ENCODE results near the gene MILR1.
"Not testable (repeated sequence)": the region's sequence is repeated elsewhere in the genome, so short reads cannot be mapped to it uniquely, and the experiment has no call there.

The MILR1 gene
- 0 to 0.88 (median 0.05) reads per million in 4 experiments for total RNA-seq

- no peak for DNase-seq
Measured at GRCh38 chr17:64448665-64449512, at the start of gene MILR1. TSS of gene MILR1 (plus strand) at chr17:64449115. CDS start at chr17:64449169, 54 bp downstream.

DNA sequence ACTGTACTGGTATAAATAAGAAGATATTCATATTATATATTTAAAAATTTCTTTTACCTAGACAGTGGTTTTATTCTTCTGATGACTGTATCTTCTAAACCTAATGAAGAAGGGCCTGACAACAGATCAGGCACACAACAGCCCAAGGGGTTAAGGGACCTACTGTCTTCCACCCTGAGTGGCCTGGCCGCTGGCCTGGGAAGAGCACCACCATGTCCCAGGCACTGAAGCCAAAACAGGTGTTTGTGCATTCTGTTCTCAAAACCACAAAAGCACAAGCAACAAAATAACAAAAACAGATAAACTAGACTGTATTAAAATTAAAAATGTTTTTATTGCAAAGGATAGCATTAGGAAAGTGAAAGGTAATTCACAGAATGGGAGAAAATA is 49.2 kb upstream of the MILR1 start:
- DNase-seq, result no peak

- DNase-seq, result no peak
Measured at GRCh38 chr17:64400642-64401041, 48.3 kb upstream of the MILR1 start.

- DNase-seq, result no peak
Measured at GRCh38 chr17:64401244-64401860, 47.6 kb upstream of the MILR1 start.

DNA sequence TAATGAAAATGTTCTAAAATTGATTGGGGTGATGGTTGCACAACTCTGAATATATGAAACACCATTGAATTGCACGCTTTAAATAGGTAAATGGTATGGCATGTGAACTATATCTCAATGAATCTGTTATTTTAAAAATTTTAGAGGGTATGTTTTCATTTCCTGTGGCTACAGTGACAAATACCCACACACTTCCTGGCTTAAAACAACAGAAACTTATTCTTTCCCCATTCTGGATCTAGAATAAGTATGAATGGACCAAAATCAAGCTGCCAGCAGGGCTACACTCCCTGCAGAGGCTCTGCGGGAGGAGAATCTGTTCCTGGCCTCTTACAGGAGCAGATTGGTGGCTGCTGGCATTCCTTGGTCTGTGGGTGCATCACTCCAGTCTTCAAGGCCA is 47.0 kb upstream of the MILR1 start:
- no peak for DNase-seq

- DNase-seq, result no peak
Measured at GRCh38 chr17:64402469-64402868, 46.4 kb upstream of the MILR1 start.

DNA sequence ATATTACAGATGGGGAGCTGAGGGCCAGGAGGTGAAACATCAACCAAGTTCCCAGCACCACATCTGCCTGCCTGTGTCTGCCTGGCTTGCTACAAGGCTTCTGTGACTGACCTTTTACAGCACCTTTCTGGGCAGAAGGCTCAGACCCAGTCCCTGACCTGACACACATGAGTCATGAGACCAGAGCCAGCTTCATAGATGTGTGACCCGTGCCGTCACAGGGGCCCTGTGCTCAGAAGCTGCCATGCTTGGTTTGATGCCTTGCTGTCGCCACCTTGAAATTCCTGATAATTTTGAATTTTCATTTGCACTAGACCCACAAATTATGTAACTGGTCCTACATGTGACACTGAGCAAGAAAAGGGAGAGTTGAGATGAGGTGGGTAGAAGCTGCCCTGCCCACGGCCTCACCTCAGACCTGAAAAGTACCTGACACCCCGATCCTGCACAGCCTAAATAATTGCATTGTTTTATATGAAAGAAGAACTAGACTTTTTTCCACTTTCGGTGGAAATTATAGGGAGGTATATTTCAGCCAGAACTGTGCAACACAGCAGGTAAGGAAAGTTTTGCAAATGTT is 44.9 kb upstream of the MILR1 start:
- no peak for DNase-seq

GRCh38 chr17:64406321-64407200 is 42.4 kb upstream of the MILR1 start:
- no peak for DNase-seq

DNA sequence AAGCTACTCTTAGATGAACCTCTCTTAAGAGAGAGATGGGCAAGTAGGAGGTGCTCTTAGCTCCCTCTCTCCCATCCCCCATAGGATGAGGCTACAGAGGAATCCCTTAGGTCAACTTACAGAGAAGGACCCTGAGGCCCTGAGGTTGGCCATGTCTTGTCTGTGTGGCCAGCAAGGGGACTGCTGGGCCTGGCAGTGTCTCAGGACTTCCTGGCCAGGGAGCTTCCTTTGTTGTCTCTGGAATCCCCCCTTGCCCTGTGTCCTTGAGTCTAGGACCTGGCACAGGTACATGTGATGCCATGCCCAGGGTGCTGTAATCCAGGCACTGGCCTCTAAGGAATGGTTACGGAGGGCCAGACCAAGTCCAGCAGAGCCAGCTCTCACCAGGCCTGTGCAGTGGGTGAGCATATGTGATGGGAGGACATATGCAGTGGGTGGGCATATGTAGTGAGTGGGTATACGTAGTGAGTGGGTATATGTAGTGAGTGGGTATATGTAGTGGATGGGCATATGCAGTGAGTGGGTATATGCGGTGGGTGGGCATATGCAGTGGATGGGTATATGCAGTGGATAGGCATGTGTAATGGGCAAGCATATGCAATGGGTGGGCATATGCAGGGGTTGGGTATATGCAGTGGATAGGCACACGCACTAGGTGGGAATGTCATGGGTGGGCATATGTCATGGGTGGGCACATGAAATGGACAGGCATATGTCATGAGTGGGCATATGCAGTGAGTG is 38.0 kb upstream of the MILR1 start:
- DNase-seq, result no peak

GRCh38 chr17:64411999-64412771 is 36.7 kb upstream of the MILR1 start:
- DNase-seq, result no peak

DNA sequence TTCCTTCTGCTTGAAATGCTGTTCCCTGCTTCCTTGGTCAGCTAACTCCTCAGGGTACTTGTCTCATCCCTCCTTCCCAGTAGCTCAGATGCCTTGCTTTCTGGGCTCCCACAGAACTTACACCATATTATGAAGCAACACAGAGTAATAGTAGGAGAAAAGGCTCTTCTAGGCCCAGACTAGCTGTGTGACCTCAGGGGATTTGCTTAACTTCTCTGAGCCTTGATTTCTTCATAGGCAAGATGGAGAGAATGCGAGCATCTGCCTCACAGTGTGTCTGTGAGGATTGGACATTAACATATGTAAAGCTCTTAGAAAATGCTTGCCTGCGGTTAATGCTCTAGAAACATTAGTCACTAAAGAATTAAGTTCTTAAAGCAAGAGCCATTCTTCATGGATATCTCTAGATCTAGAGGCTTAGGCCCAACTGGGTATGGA is 36.0 kb upstream of the MILR1 start:
- DNase-seq, result no peak

DNA sequence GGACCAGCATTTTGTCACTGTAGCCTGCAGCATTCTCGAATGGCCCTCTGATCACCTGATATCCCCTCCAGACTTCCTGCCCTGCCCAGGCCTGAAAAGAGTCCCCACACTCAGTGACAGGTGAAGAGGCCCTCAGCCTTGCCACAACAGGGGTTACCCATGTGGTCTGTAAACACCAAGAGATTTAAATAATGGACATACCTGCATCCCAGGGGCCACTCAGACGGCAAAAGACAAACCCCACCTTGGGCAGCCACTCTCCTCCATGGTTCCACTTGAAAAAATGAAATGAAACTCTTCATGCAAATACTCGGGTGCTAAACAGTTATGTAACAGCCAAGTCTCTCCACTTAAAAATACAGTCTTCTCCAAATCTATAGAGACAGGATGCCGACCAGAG is 35.4 kb upstream of the MILR1 start:
- no peak for DNase-seq

GRCh38 chr17:64418506-64419339 is 30.2 kb upstream of the MILR1 start:
- DNase-seq, result no peak

DNA sequence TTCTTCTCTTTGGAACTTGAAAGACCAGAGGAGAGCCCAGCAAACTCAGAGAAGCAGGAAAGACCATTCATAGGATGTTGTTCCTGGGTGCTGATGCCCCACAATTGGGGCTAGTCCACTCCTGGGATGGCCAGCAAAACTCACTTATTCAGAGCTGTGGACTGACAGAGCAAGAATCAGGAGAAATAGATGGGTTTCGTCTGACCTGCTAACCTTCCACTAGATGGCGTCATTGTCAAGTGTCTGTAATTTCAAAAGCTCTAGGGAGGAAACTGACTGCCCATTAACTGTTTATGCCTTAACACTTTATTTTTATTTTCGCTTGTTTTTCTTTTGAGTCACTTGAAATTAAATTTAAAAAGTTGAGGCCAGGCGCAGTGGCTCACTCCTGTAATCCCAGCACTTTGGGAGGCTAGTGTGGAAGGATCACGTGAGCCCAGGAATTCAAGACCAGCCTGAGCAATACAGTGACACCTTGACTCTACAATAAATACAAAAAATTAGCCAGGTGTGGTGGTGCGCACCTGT is 28.7 kb upstream of the MILR1 start:
- no peak for DNase-seq

GRCh38 chr17:64422121-64422520 is 26.8 kb upstream of the MILR1 start:
- not testable (repeated sequence) for DNase-seq

- no peak for DNase-seq
Measured at GRCh38 chr17:64423881-64424280, 25.0 kb upstream of the MILR1 start.

GRCh38 chr17:64424324-64424849 is 24.5 kb upstream of the MILR1 start:
- DNase-seq, result no peak

DNA sequence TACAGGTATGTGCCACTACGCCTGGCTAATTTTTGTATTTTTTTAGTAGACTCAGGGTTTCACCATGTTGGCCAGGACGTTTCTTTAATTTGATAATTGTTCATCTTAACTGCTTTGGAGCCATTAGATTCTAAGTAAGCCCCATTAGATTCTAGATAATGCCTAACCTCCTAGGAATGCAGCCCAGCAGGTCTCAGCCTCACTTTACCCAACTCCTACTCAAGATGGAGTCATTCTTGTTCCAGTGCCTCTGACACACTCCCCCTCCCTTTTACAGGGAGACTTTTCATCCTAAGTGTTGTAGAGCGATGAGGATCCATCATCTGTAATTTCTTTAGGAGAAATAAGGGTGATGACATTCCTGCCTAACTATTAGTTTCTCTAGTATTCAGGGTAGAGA is 23.7 kb upstream of the MILR1 start:
- DNase-seq, result no peak

DNA sequence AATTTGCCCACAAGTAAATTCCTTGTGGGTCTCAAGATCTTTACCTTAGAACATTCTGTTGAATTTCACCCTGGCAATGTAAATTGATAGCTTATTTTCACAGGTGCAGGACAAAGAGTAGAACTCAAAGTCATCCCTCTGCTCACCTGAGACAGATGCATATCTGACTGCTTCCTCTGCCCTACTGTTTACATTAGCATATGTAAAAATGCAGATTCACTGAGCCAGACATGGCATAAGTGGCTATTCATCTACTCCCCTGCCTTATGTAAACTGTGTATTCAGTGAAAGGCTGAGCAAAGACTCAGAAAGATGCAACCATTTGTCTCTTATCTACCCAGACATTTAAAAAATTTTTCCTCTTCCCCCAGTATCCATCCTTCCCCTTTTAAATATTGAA is 22.3 kb upstream of the MILR1 start:
- DNase-seq, result no peak

- DNase-seq, result no peak
Measured at GRCh38 chr17:64428406-64428805, 20.5 kb upstream of the MILR1 start.
